ENCODE data around the gene ESPL1.

The ESPL1 gene

GRCh38 chr12:53234271-53234914, 33.7 kb upstream of the ESPL1 start:
- H3K4me1 Mint-ChIP-seq, result peaks cover 54% of the 10 kb centered on the region
- H3K9me3 Mint-ChIP-seq, result no peaks in the 10 kb centered on the region
- no peak overlapping the region for H3K27ac Mint-ChIP-seq (ENCODE audit: low read depth)
- ATAC-seq (replicated peaks; ENCODE audit: extremely low read depth, poor library complexity, severe bottlenecking), result no peak
- peak overlapping the region; percentile 38 for H3K4me3 Mint-ChIP-seq
- no peak for DNase-seq (ENCODE audit: low spot score in 2 of 2)
- H3K36me3 Mint-ChIP-seq (ENCODE audit: insufficient read depth), result peaks cover 10% of the 10 kb centered on the region
- H3K27me3 Mint-ChIP-seq, result no peaks in the 10 kb centered on the region

DNA sequence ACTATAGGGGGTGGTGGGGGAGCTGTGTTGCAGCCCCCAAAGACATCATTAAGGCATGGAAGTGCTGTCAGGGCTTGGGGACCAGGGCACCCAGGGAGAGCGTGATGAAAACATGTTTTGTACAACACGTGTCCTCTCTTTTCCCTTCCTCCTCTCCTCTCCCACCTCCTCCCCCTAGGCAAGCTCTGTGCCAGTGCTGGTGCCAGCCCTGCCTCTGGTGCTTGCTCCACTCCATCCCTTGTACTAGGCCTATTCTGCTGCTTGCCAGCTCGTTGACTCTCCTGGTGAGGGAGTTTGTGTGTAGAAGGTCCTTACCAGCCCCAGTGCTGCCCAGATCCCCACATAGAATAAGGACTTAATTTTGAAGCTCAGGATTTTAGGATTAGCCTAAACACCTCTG, 32.9 kb upstream of the ESPL1 start:
- peaks cover 46% of the 10 kb centered on the region for H3K4me1 Mint-ChIP-seq
- H3K36me3 Mint-ChIP-seq (ENCODE audit: insufficient read depth), result peaks cover 10% of the 10 kb centered on the region
- H3K27me3 Mint-ChIP-seq, result no peaks in the 10 kb centered on the region
- H3K4me3 Mint-ChIP-seq, result no peak overlapping the region
- H3K27ac Mint-ChIP-seq (ENCODE audit: low read depth), result no peak overlapping the region
- DNase-seq (ENCODE audit: low spot score in 2 of 2), result no peak
- ATAC-seq (replicated peaks; ENCODE audit: extremely low read depth, poor library complexity, severe bottlenecking), result no peak
- H3K9me3 Mint-ChIP-seq, result no peaks in the 10 kb centered on the region

GRCh38 chr12:53235742-53236442, 32.2 kb upstream of the ESPL1 start:
- Mint-ChIP-seq H3K9me3 (no peaks in the 10 kb centered on the region), H3K4me3 (peak overlapping the region; percentile 50), H3K36me3 (ENCODE audit: insufficient read depth) (peaks cover 10% of the 10 kb centered on the region), H3K4me1 (peaks cover 44% of the 10 kb centered on the region), H3K27me3 (no peaks in the 10 kb centered on the region), H3K27ac (ENCODE audit: low read depth) (peak overlapping the region; percentile 33)
- ATAC-seq (replicated peaks; ENCODE audit: extremely low read depth, poor library complexity, severe bottlenecking) (peak; percentile 4), DNase-seq (ENCODE audit: low spot score in 2 of 2) (no peak)

GRCh38 chr12:53236443-53237111, 31.5 kb upstream of the ESPL1 start:
- Mint-ChIP-seq H3K27ac (ENCODE audit: low read depth) (peak overlapping the region; percentile 33), H3K4me3 (peak overlapping the region; percentile 50), H3K36me3 (ENCODE audit: insufficient read depth) (peaks cover 10% of the 10 kb centered on the region), H3K4me1 (peaks cover 44% of the 10 kb centered on the region), H3K27me3 (peaks cover under 1% of the 10 kb centered on the region), H3K9me3 (no peaks in the 10 kb centered on the region)
- DNase-seq (ENCODE audit: low spot score in 2 of 2) (peak in 1 of 2 donors; percentile 46), ATAC-seq (replicated peaks; ENCODE audit: extremely low read depth, poor library complexity, severe bottlenecking) (peak; percentile 69)

- peaks cover 33% of the 10 kb centered on the region for H3K27me3 Mint-ChIP-seq
- no peak for ATAC-seq (replicated peaks; ENCODE audit: extremely low read depth, poor library complexity, severe bottlenecking)
Measured at GRCh38 chr12:53239643-53240258, 28.3 kb upstream of the ESPL1 start.

DNA sequence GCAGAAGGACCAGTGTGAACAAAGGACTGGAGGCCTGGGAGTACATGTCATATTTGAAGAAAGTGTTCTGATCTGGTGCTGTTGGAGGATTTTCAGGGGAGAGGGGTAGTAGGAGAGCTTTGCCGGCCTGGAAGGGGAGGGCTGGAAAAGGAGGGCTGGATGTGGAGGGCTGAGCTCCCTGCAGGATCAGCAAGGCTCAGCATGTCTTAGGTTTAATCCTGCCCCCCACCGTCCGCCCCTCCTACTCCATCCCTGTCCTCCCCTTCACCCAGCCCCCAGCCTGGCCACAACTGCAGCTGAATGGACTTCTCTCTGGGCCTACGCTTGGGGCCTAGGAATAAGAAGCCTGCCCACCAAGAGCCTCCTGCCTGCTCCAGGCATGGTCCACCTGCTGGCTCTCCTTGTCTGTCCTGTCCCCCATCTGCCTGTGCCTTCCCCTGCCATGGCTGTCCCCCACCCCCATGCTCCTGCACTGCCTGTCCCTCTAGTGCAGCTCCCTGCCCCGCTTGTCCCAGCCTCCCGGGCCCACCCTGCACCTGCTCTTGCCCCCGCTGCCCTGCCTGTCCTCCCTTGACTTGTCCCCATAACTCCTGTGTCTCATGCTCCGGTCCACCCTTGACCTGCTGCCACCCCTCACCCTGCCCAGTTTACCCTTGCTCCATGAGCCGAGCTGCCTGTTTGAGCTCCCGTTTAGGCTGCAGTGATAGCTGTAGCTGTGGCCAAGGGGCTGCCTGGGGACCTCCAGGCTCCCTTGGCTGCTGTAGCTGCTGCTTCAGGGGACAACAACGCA, 26.3 kb upstream of the ESPL1 start:
- Mint-ChIP-seq H3K36me3 (ENCODE audit: insufficient read depth) (peaks cover under 1% of the 10 kb centered on the region), H3K4me3 (no peak overlapping the region), H3K27ac (ENCODE audit: low read depth) (no peak overlapping the region), H3K4me1 (peaks cover 7% of the 10 kb centered on the region), H3K9me3 (no peaks in the 10 kb centered on the region), H3K27me3 (peaks cover 44% of the 10 kb centered on the region)
- DNase-seq (ENCODE audit: low spot score in 2 of 2) (no peak), ATAC-seq (replicated peaks; ENCODE audit: extremely low read depth, poor library complexity, severe bottlenecking) (no peak)

More at GRCh38 chr12:53239643-53240258, 28.3 kb upstream of the ESPL1 start:
- no peaks in the 10 kb centered on the region for H3K9me3 Mint-ChIP-seq
- no peak overlapping the region for H3K4me3 Mint-ChIP-seq
- H3K27ac Mint-ChIP-seq (ENCODE audit: low read depth), result no peak overlapping the region
- H3K36me3 Mint-ChIP-seq (ENCODE audit: insufficient read depth), result no peaks in the 10 kb centered on the region
- peaks cover 24% of the 10 kb centered on the region for H3K4me1 Mint-ChIP-seq
- no peak for DNase-seq (ENCODE audit: low spot score in 2 of 2)

DNA sequence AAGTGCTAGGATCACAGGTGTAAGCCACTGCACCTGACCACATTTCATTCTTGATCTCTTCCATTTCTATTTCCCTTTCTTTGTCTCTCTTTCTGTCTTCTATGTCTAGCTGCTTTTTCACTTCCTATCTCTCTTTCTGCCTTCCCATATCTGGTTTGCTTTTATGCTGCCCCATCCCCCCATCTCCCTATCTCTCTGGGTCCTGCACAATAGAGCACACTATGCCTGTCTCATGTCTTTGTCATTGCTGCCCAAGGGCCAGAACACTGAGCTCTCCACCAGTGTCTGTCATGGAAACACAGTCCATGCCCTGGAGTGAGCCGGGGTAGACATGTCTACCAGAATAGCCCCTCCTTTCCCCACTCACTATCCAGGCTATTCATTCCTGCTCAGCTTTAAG, 23.8 kb upstream of the ESPL1 start:
- H3K27me3 Mint-ChIP-seq, result peaks cover 44% of the 10 kb centered on the region
- no peak for DNase-seq (ENCODE audit: low spot score in 2 of 2)

GRCh38 chr12:53245286-53245685, 22.8 kb upstream of the ESPL1 start:
- no peak for DNase-seq (ENCODE audit: low spot score in 2 of 2)
- H3K27ac Mint-ChIP-seq (ENCODE audit: low read depth), result no peak overlapping the region
- no peak overlapping the region for H3K4me3 Mint-ChIP-seq
- no peak for ATAC-seq (replicated peaks; ENCODE audit: extremely low read depth, poor library complexity, severe bottlenecking)
- H3K4me1 Mint-ChIP-seq, result no peaks in the 10 kb centered on the region
- peaks cover 2% of the 10 kb centered on the region for H3K36me3 Mint-ChIP-seq (ENCODE audit: insufficient read depth)
- H3K27me3 Mint-ChIP-seq, result peaks cover 44% of the 10 kb centered on the region
- no peaks in the 10 kb centered on the region for H3K9me3 Mint-ChIP-seq

More for the DNA sequence above, 23.8 kb upstream of the ESPL1 start:
- H3K36me3 Mint-ChIP-seq (ENCODE audit: insufficient read depth), result peaks cover 2% of the 10 kb centered on the region
- H3K4me1 Mint-ChIP-seq, result no peaks in the 10 kb centered on the region
- ATAC-seq (replicated peaks; ENCODE audit: extremely low read depth, poor library complexity, severe bottlenecking), result no peak
- no peak overlapping the region for H3K4me3 Mint-ChIP-seq
- H3K27ac Mint-ChIP-seq (ENCODE audit: low read depth), result no peak overlapping the region
- no peaks in the 10 kb centered on the region for H3K9me3 Mint-ChIP-seq

DNA sequence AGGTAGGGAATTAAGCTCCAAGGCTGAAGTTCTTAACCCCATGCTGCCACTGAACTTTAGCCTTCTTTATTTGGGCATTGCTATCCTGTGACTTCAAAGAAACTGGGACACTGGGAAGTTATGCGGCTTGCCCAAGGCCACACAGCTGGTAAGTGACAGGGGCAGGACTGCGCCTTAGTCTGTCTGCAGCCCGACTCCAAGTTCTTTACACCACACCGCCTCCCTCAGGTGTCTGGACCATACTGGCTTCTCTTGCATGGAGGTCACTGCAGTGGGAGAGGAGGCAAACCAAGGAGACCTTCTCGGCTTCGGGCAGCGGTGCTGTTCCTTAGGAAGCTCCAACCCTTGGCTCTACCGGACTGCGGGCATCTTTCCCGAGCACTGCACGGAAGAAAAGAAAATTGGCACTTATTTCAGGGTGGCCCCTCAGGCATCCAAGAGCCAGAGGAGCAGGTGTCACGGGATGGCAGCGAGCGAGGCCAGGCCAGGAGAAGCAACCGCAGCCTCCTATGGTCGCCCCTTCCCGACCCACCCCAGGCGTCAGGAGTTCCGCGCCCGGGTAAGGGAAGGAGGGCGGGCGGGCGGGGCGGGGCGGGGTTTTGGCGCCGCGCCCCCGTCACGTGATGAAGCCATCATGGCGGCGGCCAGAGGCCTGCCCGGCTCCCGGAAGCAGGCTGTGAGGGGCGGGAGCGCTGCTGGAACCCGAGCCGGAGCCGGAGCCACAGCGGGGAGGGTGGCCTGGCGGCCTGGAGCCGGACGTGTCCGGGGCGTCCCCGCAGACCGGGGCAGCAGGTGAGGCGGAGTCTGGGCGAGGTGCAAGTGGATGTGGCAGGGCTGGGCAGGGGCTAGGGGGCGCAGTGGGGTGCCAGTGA, 16.4 kb upstream of the ESPL1 start:
- peak; percentile 40 to 51 for DNase-seq (ENCODE audit: low spot score in 2 of 2)
- peaks cover 24% of the 10 kb centered on the region for H3K4me1 Mint-ChIP-seq

DNA sequence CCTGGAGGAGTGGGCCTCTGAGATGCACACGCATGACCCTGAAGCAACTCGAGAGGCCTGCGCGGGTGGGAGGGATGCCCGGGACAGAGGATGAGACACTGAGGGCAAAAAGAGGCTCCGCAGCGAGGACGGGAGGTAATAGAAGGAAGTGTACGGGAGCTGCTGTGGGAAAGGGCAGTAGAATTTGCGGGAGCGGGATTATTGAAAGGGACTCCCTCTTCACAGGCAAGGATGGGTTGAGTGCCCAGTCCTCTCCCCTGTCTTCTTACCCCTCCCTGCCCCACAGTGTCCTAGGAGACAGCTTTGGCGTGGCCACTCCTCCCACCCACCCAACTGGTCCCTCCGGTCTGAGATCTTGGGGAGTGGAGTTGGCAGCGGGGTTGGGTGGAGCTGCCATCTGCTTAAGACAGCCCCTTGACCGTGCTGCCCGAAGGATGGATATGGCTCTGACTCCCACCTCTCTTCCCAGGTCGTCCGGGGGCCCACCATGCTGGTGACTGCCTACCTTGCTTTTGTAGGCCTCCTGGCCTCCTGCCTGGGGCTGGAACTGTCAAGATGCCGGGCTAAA, 15.7 kb upstream of the ESPL1 start:
- H3K27ac Mint-ChIP-seq (ENCODE audit: low read depth), result peak overlapping the region; percentile 87
- H3K36me3 Mint-ChIP-seq (ENCODE audit: insufficient read depth), result peaks cover 6% of the 10 kb centered on the region
- no peaks in the 10 kb centered on the region for H3K27me3 Mint-ChIP-seq
- ATAC-seq (replicated peaks; ENCODE audit: extremely low read depth, poor library complexity, severe bottlenecking) (no peak), DNase-seq (ENCODE audit: low spot score in 2 of 2) (no peak)
- no peaks in the 10 kb centered on the region for H3K9me3 Mint-ChIP-seq
- peak overlapping the region; percentile 93 for H3K4me3 Mint-ChIP-seq
- peaks cover 24% of the 10 kb centered on the region for H3K4me1 Mint-ChIP-seq

More for the DNA sequence above, 16.4 kb upstream of the ESPL1 start:
- Mint-ChIP-seq H3K9me3 (no peaks in the 10 kb centered on the region), H3K36me3 (ENCODE audit: insufficient read depth) (peaks cover 7% of the 10 kb centered on the region), H3K4me3 (peak overlapping the region; percentile 93), H3K27ac (ENCODE audit: low read depth) (peak overlapping the region; percentile 87), H3K27me3 (no peaks in the 10 kb centered on the region)
- peak; percentile 87 for ATAC-seq (replicated peaks; ENCODE audit: extremely low read depth, poor library complexity, severe bottlenecking)

DNA sequence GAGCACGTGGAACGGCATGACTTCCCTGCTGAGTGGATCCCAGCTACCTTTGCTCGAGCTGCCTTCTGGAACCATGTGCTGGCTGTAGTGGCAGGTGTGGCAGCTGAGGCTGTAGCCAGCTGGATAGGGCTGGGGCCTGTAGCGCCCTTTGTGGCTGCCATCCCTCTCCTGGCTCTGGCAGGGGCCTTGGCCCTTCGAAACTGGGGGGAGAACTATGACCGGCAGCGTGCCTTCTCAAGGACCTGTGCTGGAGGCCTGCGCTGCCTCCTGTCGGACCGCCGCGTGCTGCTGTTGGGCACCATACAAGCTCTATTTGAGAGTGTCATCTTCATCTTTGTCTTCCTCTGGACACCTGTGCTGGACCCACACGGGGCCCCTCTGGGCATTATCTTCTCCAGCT, 14.8 kb upstream of the ESPL1 start:
- H3K4me1 Mint-ChIP-seq, result peaks cover 24% of the 10 kb centered on the region
- H3K4me3 Mint-ChIP-seq, result peak overlapping the region; percentile 93
- no peak for ATAC-seq (replicated peaks; ENCODE audit: extremely low read depth, poor library complexity, severe bottlenecking)
- H3K27me3 Mint-ChIP-seq, result no peaks in the 10 kb centered on the region
- DNase-seq (ENCODE audit: low spot score in 2 of 2), result no peak
- H3K36me3 Mint-ChIP-seq (ENCODE audit: insufficient read depth), result peaks cover 6% of the 10 kb centered on the region
- H3K9me3 Mint-ChIP-seq, result no peaks in the 10 kb centered on the region
- peak overlapping the region; percentile 87 for H3K27ac Mint-ChIP-seq (ENCODE audit: low read depth)
